Testis (tissue), 2 donors: Measurements from ENCODE around the gene CKAP2L.

Source experiments
- POLR2A ChIP-seq: fragments of 450-650 bp; IDR thresholded peaks from one replicate; pipeline ENCODE4 v1.6.1; 2017; ENCODE audit warnings: antibody characterized with exemption, mild to moderate bottlenecking, moderate library complexity
- TF ChIP-seq, protein P1 (sequence below), 3 experiments: fragments of 450-650 bp in 2 of 3; fragments of 200-600 bp in 1 of 3; sonication (generic) in 1 of 3; IDR thresholded peaks; one replicate each; pipeline ENCODE4 v1.5.1; 2016 to 2019; ENCODE audit warnings: antibody characterized with exemption in 3 of 3, mild to moderate bottlenecking in 2 of 3, moderate library complexity in 1 of 3

GRCh38 chr2:112784199-112785189 lies 20.1 kb upstream of the CKAP2L start, which contains the start of gene IL1A:
- TF ChIP-seq, protein P1, sequence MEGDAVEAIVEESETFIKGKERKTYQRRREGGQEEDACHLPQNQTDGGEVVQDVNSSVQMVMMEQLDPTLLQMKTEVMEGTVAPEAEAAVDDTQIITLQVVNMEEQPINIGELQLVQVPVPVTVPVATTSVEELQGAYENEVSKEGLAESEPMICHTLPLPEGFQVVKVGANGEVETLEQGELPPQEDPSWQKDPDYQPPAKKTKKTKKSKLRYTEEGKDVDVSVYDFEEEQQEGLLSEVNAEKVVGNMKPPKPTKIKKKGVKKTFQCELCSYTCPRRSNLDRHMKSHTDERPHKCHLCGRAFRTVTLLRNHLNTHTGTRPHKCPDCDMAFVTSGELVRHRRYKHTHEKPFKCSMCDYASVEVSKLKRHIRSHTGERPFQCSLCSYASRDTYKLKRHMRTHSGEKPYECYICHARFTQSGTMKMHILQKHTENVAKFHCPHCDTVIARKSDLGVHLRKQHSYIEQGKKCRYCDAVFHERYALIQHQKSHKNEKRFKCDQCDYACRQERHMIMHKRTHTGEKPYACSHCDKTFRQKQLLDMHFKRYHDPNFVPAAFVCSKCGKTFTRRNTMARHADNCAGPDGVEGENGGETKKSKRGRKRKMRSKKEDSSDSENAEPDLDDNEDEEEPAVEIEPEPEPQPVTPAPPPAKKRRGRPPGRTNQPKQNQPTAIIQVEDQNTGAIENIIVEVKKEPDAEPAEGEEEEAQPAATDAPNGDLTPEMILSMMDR (IDR thresholded peaks at IDR 0.05), result no peak
- TF ChIP-seq POLR2A, result no peak
